HepG2 (cell line): ENCODE measurements around the gene OR2B2. TPM values are rescaled to one million over a fixed set of nuclear protein-coding genes. Genes with fewer than 3 reads are reported as not detected.

Source experiments
- ATF5 ChIP-seq: sonication (generic); formaldehyde crosslinking; IDR thresholded peaks from 2 replicates; pipeline ENCODE4 v1.4.0; 2020; ENCODE audit warnings: mild to moderate bottlenecking, low read depth, missing genetic modification reagents
- BCL3 ChIP-seq: sonication (generic); formaldehyde crosslinking; IDR thresholded peaks from 2 replicates; pipeline ENCODE4 v1.5.1; 2020; ENCODE audit warnings: mild to moderate bottlenecking, missing genetic modification reagents, moderate library complexity
- FUBP1 ChIP-seq: sonication (generic); formaldehyde crosslinking; IDR thresholded peaks from 2 replicates; pipeline ENCODE4 v1.5.1; 2020; ENCODE audit warnings: missing genetic modification reagents, mild to moderate bottlenecking, borderline replicate concordance
- HOXA5 ChIP-seq: sonication (generic); formaldehyde crosslinking; IDR thresholded peaks from 2 replicates; pipeline ENCODE4 v1.4.0; 2020; ENCODE audit warnings: missing genetic modification reagents
- HOXA7 ChIP-seq: sonication (generic); formaldehyde crosslinking; IDR thresholded peaks from 2 replicates; pipeline ENCODE4 v1.8.1; 2022; ENCODE audit warnings: mild to moderate bottlenecking, missing genetic modification reagents, moderate library complexity
- KDM3A ChIP-seq: IDR thresholded peaks from 2 replicates; pipeline ENCODE4 v1.6.1; 2018; ENCODE audit warnings: low read depth, missing compliant biosample characterization
- LBX2 ChIP-seq: sonication (generic); formaldehyde crosslinking; IDR thresholded peaks from 2 replicates; pipeline ENCODE4 v1.5.0; 2020; ENCODE audit warnings: missing genetic modification reagents, mild to moderate bottlenecking, borderline replicate concordance
- RARG ChIP-seq: sonication (generic); formaldehyde crosslinking; IDR thresholded peaks from 2 replicates; pipeline ENCODE4 v1.4.0; 2020; ENCODE audit warnings: low read depth, mild to moderate bottlenecking, missing genetic modification reagents
- SMC3 ChIP-seq: IDR thresholded peaks from 2 replicates; pipeline ENCODE4 v1.6.1; 2011; ENCODE audit warnings: low read length, improper control_type of control experiment
- TBL1XR1 ChIP-seq: fragments of 150-350 bp; IDR thresholded peaks from 2 replicates; pipeline ENCODE4 v1.6.1; 2014; ENCODE audit warnings: borderline replicate concordance, low read length; ENCODE audit not compliant: partially characterized antibody
- polyA plus RNA-seq, 8 experiments: library from polyadenylated mRNA; depleted of rRNA in 3 of 8; stranded (reverse) in 7 of 8; unstranded in 1 of 8; fragments of >200 nt; fragmentation: Illumina TruSeq in 4 of 8; extraction: Trizol in 4 of 8; gene quantifications; 2 replicates each; pipeline versions ENCODE4 v1.2.1 to v1.2.3, GENCODE V29; 2011 to 2016; ENCODE audit warnings: low read depth in 4 of 8, missing spikeins in 1 of 8, mixed read lengths in 1 of 8; ENCODE audit not compliant: insufficient read depth in 1 of 8
- total RNA-seq, 5 experiments: library from RNA; depleted of rRNA; stranded (reverse); fragments of >200 nt; fragmentation: Illumina TruSeq; extraction: Trizol; gene quantifications; 2 replicates each; pipeline ENCODE4 v1.2.3, GENCODE V29; 2016; ENCODE audit warnings: low read depth in 1 of 5
- TF ChIP-seq, protein P1 (sequence below): sonication (generic); formaldehyde crosslinking; IDR thresholded peaks from 2 replicates; pipeline ENCODE4 v1.5.0; 2020; ENCODE audit warnings: mild to moderate bottlenecking, missing genetic modification reagents, borderline replicate concordance

Gene OR2B2
- total and polyA plus RNA-seq, 2 of the 13 experiments (the other 11 are each of a cell fraction or from before 2014, with no cell fraction given) = not detected

- TF ChIP-seq SMC3 = 0 out of 2 replicates have a peak, but pooled peaks have one; percentile 7
- no peak for TF ChIP-seq HOXA7 (CRISPR knock-in tag)
- no peak for TF ChIP-seq LBX2 (CRISPR knock-in tag)
- no peak for TF ChIP-seq TBL1XR1
- no peak; the same call in 1 of the 2 replicates for TF ChIP-seq HOXA5 (CRISPR knock-in tag)
- no peak for TF ChIP-seq KDM3A (CRISPR knock-in tag)
- no peak; the same call in 1 of the 2 replicates for TF ChIP-seq BCL3 (CRISPR knock-in tag)
- no peak for TF ChIP-seq RARG (CRISPR knock-in tag)
- TF ChIP-seq, protein P1, sequence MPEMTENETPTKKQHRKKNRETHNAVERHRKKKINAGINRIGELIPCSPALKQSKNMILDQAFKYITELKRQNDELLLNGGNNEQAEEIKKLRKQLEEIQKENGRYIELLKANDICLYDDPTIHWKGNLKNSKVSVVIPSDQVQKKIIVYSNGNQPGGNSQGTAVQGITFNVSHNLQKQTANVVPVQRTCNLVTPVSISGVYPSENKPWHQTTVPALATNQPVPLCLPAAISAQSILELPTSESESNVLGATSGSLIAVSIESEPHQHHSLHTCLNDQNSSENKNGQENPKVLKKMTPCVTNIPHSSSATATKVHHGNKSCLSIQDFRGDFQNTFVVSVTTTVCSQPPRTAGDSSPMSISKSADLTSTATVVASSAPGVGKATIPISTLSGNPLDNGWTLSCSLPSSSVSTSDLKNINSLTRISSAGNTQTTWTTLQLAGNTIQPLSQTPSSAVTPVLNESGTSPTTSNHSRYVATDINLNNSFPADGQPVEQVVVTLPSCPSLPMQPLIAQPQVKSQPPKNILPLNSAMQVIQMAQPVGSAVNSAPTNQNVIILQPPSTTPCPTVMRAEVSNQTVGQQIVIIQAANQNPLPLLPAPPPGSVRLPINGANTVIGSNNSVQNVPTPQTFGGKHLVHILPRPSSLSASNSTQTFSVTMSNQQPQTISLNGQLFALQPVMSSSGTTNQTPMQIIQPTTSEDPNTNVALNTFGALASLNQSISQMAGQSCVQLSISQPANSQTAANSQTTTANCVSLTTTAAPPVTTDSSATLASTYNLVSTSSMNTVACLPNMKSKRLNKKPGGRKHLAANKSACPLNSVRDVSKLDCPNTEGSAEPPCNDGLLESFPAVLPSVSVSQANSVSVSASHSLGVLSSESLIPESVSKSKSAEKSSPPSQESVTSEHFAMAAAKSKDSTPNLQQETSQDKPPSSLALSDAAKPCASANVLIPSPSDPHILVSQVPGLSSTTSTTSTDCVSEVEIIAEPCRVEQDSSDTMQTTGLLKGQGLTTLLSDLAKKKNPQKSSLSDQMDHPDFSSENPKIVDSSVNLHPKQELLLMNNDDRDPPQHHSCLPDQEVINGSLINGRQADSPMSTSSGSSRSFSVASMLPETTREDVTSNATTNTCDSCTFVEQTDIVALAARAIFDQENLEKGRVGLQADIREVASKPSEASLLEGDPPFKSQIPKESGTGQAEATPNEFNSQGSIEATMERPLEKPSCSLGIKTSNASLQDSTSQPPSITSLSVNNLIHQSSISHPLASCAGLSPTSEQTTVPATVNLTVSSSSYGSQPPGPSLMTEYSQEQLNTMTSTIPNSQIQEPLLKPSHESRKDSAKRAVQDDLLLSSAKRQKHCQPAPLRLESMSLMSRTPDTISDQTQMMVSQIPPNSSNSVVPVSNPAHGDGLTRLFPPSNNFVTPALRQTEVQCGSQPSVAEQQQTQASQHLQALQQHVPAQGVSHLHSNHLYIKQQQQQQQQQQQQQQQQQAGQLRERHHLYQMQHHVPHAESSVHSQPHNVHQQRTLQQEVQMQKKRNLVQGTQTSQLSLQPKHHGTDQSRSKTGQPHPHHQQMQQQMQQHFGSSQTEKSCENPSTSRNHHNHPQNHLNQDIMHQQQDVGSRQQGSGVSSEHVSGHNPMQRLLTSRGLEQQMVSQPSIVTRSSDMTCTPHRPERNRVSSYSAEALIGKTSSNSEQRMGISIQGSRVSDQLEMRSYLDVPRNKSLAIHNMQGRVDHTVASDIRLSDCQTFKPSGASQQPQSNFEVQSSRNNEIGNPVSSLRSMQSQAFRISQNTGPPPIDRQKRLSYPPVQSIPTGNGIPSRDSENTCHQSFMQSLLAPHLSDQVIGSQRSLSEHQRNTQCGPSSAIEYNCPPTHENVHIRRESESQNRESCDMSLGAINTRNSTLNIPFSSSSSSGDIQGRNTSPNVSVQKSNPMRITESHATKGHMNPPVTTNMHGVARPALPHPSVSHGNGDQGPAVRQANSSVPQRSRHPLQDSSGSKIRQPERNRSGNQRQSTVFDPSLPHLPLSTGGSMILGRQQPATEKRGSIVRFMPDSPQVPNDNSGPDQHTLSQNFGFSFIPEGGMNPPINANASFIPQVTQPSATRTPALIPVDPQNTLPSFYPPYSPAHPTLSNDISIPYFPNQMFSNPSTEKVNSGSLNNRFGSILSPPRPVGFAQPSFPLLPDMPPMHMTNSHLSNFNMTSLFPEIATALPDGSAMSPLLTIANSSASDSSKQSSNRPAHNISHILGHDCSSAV (CRISPR knock-in tag) = no peak
- TF ChIP-seq FUBP1 = no peak
- no peak for TF ChIP-seq ATF5 (CRISPR knock-in tag)
Measured at GRCh38 chr6:27893836-27894807, 18.1 kb downstream of the OR2B2 start (continued).
